IPS DF 6.9 (cell line): Measurements from ENCODE around the gene ACCSL.
A peak's percentile ranks its signal among the peaks of the same experiment; 100 is the strongest.

ENCODE experiments used
- DNase-seq: peaks from one replicate; pipeline ENCODE4 v3.0.0-alpha.2; 2013; ENCODE audit warnings: low read depth, low spot score
- H3K27ac ChIP-seq: one replicate; pipeline ENCODE4 v1.5.1; 2013; ENCODE audit warnings: low read length, control low read depth
- H3K27me3 ChIP-seq: 2 replicates; pipeline ENCODE4 v1.6.1; 2013; ENCODE audit warnings: mild to moderate bottlenecking, low read length; ENCODE audit not compliant: control insufficient read depth, insufficient read depth
- H3K36me3 ChIP-seq: 2 replicates; pipeline ENCODE4 v1.6.1; 2013; ENCODE audit warnings: low read length; ENCODE audit not compliant: control insufficient read depth, insufficient read depth
- H3K4me1 ChIP-seq: 2 replicates; pipeline ENCODE4 v1.6.1; 2013; ENCODE audit warnings: low read length; ENCODE audit not compliant: control insufficient read depth, insufficient read depth
- H3K4me3 ChIP-seq: 2 replicates; pipeline ENCODE4 v1.5.1; 2013; ENCODE audit warnings: mild to moderate bottlenecking, low read length
- H3K9me3 ChIP-seq: 2 replicates; pipeline ENCODE4 v1.6.1; 2013; ENCODE audit warnings: low read length, inconsistent platforms; ENCODE audit not compliant: control insufficient read depth, insufficient read depth
- WGBS: extraction: QIAGEN DNeasy Blood & Tissue Kit; methylation state at CpG from one replicate; pipeline ENCODE4 v1.1.7; 2013; ENCODE audit warnings: mixed read lengths, missing lambda C conversion rate; ENCODE audit not compliant: insufficient read length, insufficient coverage; 5-methylcytosine and 5-hydroxymethylcytosine counted together

ACCSL gene

DNA sequence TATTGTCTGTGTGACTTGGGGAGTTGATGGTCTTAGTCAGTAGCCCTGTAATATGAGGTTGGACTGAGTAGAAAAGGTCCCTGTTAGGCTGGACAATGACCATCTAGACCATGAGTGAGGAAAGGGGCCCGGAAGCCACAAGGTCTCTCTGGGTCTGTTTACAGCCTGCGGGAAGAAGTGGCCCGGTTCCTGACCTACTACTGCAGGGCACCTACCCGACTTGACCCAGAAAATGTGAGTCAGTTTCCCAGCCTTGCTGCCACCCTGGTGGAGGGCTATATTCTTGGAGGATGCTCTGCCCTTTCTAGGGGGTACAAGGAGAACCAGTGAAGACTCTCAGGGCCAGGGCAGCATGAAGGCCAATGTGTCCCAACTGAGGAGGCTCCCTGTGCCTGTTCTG, 3.4 kb downstream of the ACCSL start:
- Histone ChIP-seq H3K27ac (no peak overlapping the region), H3K9me3 (no peaks in the 10 kb centered on the region), H3K36me3 (no peaks in the 10 kb centered on the region), H3K4me1 (no peaks in the 10 kb centered on the region), H3K4me3 (no peak overlapping the region), H3K27me3 (no peaks in the 10 kb centered on the region)
- WGBS: no CpG with 5 or more reads among the region's 4 CpGs
- DNase-seq: no peak

DNA sequence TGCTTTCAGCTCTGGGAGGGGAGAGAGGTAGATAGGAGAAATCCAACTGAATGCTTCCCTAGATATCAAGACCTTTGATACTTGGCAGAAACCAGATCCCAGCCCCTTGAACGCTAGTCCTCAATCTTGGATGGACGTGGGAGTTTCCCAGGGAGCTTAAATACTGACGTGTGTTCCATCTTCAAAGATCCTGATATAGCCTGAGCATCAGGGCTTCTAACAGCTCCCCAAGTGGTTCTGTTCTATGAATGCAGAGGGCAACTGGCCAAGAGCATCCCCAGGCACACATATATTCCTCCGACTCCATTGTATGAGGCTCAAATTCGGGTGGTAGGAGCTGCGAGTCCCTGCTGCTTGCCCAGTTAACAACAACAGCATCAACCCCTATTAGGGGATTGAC, 9.6 kb downstream of the ACCSL start:
- WGBS: no CpG with 5 or more reads among the region's 6 CpGs
- H3K36me3 ChIP-seq: no peaks in the 10 kb centered on the region
- H3K27ac ChIP-seq: no peak overlapping the region
- no peak overlapping the region for H3K4me3 ChIP-seq
- no peaks in the 10 kb centered on the region for H3K4me1 ChIP-seq
- no peak for DNase-seq
- no peaks in the 10 kb centered on the region for H3K27me3 ChIP-seq
- no peaks in the 10 kb centered on the region for H3K9me3 ChIP-seq

DNA sequence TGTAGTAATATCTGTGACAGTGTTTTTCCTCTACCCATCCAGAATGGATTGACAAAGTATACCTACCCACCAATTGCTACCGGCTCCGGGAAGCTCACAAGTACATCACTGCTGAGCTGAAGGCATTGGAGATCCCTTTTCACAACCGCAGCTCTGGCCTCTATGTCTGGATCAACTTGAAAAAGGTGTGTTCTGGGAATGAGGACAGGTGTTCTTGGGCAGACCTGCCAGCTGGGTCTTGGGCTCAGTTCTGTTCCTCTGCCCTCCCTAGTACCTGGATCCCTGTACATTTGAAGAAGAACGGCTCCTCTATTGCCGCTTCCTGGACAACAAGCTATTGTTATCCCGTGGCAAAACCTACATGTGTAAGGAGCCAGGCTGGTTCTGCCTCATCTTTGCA, 10.5 kb downstream of the ACCSL start:
- Histone ChIP-seq H3K27ac (no peak overlapping the region), H3K27me3 (no peaks in the 10 kb centered on the region), H3K4me1 (no peaks in the 10 kb centered on the region), H3K4me3 (no peak overlapping the region), H3K9me3 (no peaks in the 10 kb centered on the region), H3K36me3 (no peaks in the 10 kb centered on the region)
- no CpG with 5 or more reads among the region's 6 CpGs for WGBS
- DNase-seq: no peak

DNA sequence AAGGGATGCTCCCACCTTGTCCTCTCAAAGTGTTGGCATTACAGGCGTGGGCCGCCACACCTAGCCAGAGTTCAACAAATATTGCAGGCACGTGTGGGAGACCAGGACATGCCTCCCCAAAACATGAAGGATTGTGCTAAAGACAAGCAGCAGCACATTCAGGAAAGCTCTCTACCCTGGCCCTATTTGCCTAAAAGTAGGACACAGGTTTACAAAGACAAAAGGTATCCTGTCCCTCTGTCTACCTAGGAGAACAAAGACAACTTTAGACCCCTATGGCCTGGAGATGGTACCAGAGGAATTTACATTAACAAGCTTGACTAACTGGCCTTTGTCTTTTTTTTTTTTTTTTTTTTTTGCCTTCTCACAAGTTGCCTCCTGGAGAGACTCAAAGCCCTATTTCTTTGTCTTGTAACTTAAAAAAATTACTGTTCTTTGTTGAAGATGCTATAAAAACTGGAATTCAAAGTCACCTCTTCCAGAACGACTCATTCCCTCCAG, 17.4 kb downstream of the ACCSL start:
- no peak overlapping the region for H3K4me3 ChIP-seq
- no peaks in the 10 kb centered on the region for H3K9me3 ChIP-seq
- no peaks in the 10 kb centered on the region for H3K36me3 ChIP-seq
- H3K27me3 ChIP-seq: 0 out of 2 replicates have a peak, but pooled peaks cover 3% of the 10 kb centered on the region
- no CpG with 5 or more reads among the region's 4 CpGs for WGBS
- peaks cover 3% of the 10 kb centered on the region for H3K4me1 ChIP-seq
- H3K27ac ChIP-seq: no peak overlapping the region
- DNase-seq: no peak

DNA sequence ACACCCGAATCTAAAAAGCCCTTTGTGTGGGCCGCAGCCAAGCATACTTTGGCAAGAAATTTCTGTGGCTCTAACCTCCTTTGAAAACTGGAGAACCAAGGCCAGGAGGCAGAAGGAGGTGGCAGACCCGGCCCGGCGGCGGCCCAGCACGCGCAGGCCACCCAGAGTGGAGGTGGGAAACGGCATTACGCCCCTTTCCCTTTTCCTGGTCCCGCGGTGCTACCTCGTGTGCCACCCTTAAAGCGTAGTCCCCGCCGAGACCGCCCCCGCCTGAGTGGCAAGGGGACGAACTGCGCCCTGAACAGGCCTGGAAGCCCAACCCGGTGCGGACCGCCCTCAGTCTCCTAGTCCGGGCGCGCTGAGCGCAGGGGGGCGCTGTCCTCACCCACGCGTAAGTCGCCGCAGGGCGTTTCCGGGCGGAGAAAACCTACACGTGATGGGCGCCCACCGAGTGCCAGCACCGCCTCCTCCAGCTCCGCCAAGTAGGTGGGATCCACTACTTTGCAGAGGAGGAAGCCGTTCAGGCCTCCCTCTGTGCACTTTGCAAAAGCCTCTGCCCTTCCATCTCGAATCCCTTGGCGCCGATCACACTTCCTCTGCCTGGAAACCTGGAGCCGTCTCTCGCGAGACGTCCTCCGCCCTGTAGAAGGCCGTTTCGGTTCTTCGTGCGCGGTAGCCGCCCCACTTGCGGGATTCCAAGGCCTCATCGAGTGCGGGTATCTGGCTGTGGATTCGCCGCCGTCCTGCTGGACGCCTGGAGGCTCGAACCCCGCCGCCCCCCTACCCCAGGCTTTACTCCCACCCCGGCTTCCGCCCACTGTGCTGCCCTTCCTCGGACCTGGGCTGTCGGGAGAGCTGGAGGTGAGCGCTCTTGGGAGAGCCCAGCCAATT, 18.3 kb downstream of the ACCSL start, which contains the start of gene ACCS:
TSS of gene ACCS (plus strand) at position 430 of the 891 bp plus-strand sequence. CDS start 1,358 bp downstream, outside the sequence.
- Histone ChIP-seq H3K36me3 (no peaks in the 10 kb centered on the region), H3K27ac (no peak within 1 kb of the TSS), H3K4me3 (peak within 1 kb of the TSS; percentile 51; the same call in 1 of the 2 replicates), H3K4me1 (peaks cover 3% of the 10 kb centered on the region), H3K27me3 (0 out of 2 replicates have a peak, but pooled peaks cover 3% of the 10 kb centered on the region), H3K9me3 (no peaks in the 10 kb centered on the region)
- DNase-seq: peak; percentile 58
- WGBS: no CpG with 5 or more reads among the region's 70 CpGs

DNA sequence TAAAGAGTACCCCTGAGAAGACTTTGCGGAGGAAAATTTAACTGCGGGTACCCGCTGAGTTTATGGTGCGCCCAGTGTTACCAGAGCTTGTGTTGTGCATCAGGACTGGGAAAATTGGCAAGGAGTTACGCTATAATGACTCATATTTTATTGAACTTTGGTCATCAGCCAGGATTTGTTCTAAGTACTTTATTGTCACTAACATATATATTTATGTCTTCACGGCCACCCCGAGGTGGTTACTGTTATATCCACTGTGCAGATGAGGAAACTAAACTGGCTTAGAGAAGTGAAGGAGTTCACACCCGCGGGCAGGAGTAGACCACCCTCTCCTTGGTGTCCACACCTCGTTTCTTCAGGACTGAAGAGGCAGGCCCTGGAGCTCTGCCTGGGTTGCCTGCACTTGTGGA, 19.0 kb downstream of the ACCSL start:
- Histone ChIP-seq H3K27ac (no peak overlapping the region), H3K4me3 (peak overlapping the region; percentile 51; the same call in 1 of the 2 replicates), H3K4me1 (peaks cover 3% of the 10 kb centered on the region), H3K27me3 (0 out of 2 replicates have a peak, but pooled peaks cover 3% of the 10 kb centered on the region), H3K9me3 (no peaks in the 10 kb centered on the region), H3K36me3 (no peaks in the 10 kb centered on the region)
- no peak for DNase-seq
- WGBS: no CpG with 5 or more reads among the region's 10 CpGs

DNA sequence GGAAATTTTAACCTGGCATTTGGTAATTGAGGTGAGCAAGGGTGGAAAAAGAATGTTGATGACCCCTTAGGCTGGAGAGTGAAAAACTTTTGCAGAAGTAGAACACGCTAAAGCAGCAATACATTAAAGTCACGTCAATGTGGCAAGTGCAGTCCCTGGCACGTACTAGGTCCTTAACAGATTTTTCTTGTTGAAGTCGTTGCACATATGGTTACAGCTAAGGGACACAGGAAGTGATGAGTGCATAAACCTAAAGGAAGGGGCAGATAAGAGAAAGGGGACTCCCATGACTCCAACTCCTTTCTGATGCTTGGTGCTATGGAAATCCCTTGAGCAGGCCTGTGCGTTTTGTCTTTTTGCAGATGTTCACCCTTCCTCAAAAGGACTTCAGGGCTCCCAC, 19.5 kb downstream of the ACCSL start:
- Histone ChIP-seq H3K27ac (no peak overlapping the region), H3K4me3 (no peak overlapping the region), H3K4me1 (peaks cover 3% of the 10 kb centered on the region), H3K27me3 (0 out of 2 replicates have a peak, but pooled peaks cover 3% of the 10 kb centered on the region), H3K36me3 (no peaks in the 10 kb centered on the region), H3K9me3 (no peaks in the 10 kb centered on the region)
- WGBS: no CpG with 5 or more reads among the region's 5 CpGs
- DNase-seq: no peak

DNA sequence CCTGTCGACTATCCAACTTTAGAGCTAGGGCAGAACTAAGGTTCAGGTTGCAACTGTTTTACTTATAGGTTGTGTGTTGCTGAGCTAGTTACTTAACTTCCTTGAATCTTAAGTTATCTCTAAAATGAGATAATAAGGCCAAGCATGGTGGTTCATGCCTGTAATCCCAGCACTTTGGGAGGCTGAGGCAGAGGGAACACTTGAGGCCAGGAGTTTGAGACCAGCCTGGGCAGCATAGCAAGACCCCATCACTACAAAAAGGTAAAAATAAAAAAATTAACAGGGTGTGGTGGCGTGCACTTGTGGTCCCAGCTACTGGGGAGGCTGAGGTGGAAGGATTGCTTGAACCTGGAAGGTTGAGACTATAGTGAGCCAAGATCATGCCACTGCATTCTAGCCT, 20.4 kb downstream of the ACCSL start:
- no peaks in the 10 kb centered on the region for H3K36me3 ChIP-seq

DNA sequence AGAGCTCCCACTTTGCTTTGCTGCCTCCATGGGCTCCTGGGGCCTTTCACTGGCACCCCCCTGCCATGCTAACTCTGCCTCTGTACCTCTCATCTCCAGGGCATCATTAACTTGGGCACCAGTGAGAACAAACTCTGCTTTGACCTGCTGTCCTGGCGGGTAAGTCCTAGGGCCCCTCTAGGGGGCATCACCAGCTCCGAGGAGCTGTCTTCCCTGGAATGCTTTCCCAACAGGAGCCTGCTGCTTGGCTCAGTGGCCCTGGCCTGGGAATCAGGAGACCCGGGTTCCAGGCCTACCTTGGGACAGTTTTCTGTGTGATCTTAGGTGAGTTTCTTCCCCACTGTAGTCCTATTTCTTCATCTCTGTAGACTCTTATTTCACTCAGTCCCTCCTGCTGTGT, 23.4 kb downstream of the ACCSL start:
- Histone ChIP-seq H3K4me3 (no peak overlapping the region), H3K4me1 (no peaks in the 10 kb centered on the region), H3K9me3 (no peaks in the 10 kb centered on the region), H3K27me3 (0 out of 2 replicates have a peak, but pooled peaks cover 3% of the 10 kb centered on the region), H3K27ac (no peak overlapping the region), H3K36me3 (no peaks in the 10 kb centered on the region)
- DNase-seq: no peak
- no CpG with 5 or more reads among the region's 3 CpGs for WGBS

More for the DNA sequence above, 20.4 kb downstream of the ACCSL start:
- no peaks in the 10 kb centered on the region for H3K9me3 ChIP-seq
- no peak for DNase-seq
- peaks cover 3% of the 10 kb centered on the region for H3K4me1 ChIP-seq
- WGBS: no CpG with 5 or more reads among the region's 2 CpGs
- no peak overlapping the region for H3K4me3 ChIP-seq
- H3K27ac ChIP-seq: no peak overlapping the region
- H3K27me3 ChIP-seq: 0 out of 2 replicates have a peak, but pooled peaks cover 3% of the 10 kb centered on the region

DNA sequence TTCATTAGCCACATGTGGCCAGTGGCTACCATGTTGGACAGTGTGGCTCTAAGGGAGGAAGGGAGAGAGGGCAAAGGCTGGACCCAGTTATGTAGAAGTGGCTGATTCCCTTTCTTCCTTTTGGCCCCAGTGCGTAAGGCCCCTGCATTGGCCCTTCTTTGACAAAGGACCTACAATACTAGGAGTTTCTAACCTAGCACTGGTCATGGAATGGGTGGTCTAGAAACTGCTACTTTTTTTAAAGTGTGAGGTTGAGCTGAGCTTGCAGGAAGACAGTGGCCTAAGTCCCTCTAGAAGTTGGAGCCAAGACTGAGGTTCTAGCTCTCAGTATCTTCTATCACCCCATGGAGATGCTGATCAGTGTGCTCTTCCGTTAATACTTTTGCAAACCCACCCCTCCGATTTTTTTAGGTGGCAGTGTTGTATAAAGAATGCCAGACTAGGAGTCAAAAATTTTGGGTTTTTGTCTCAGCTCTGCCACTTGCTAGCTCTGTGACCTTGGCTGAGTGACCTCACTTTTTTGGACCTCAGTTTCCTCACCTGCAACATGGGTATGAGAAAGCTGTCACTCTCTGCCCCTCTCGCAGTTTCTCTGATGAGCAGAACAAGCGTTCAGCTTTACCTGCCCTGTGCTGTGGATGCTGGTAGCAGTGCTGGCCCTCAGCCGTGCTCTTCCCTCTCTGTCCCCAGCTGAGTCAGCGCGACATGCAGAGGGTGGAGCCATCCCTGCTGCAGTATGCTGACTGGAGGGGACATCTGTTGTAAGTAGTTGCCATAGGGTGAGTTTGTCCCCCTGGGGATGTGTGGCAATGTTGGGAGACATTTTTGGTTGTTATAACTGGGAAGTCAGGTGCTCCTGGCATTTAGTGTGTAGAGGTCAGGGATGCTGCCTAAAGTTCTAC, 25.2 kb downstream of the ACCSL start:
- DNase-seq: no peak
- H3K4me1 ChIP-seq: no peaks in the 10 kb centered on the region
- H3K4me3 ChIP-seq: no peak overlapping the region
- H3K27ac ChIP-seq: no peak overlapping the region
- no CpG with 5 or more reads among the region's 8 CpGs for WGBS
- no peaks in the 10 kb centered on the region for H3K36me3 ChIP-seq
- H3K27me3 ChIP-seq: no peaks in the 10 kb centered on the region
- no peaks in the 10 kb centered on the region for H3K9me3 ChIP-seq
